ENCODE results near the gene SENP5.

GRCh38 chr3:196965804-196966173 is 98.1 kb downstream of the SENP5 start:
- TF ChIP-seq, protein P1, sequence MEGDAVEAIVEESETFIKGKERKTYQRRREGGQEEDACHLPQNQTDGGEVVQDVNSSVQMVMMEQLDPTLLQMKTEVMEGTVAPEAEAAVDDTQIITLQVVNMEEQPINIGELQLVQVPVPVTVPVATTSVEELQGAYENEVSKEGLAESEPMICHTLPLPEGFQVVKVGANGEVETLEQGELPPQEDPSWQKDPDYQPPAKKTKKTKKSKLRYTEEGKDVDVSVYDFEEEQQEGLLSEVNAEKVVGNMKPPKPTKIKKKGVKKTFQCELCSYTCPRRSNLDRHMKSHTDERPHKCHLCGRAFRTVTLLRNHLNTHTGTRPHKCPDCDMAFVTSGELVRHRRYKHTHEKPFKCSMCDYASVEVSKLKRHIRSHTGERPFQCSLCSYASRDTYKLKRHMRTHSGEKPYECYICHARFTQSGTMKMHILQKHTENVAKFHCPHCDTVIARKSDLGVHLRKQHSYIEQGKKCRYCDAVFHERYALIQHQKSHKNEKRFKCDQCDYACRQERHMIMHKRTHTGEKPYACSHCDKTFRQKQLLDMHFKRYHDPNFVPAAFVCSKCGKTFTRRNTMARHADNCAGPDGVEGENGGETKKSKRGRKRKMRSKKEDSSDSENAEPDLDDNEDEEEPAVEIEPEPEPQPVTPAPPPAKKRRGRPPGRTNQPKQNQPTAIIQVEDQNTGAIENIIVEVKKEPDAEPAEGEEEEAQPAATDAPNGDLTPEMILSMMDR (IDR thresholded peaks at IDR 0.05 in 4 of 5, conservative IDR thresholded peaks at IDR 0.05 in 1 of 5): no peak
- TF ChIP-seq POLR2A (IDR thresholded peaks at IDR 0.05): no peak
